Measurements from ENCODE around the gene FOXQ1.

FOXQ1 gene

DNA sequence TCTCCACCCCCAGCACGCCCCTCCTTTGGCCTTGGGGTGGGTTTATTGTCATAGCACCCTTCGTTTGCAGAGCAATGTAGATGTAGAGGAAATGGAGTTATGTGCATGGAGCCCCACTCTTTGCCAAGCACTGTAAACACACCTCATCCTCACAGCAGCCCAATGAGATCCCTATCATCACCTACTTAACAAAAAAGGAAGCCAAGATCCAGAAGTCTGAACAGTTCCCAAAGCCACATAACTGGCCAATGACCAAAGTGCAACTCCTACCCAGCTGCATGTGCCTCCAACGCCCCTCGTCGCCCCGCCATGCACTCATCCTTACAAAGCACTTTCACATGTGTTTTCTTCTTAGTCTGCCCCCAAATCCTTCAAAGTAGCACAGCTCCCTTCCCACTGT is 21.8 kb upstream of the FOXQ1 start:
- DNase-seq (ENCODE audit: extremely low read depth in 1 of 2, low read depth in 1 of 2) = no peak

- DNase-seq (ENCODE audit: extremely low read depth in 1 of 2, low read depth in 1 of 2) = no peak
Observed at GRCh38 chr6:1290805-1291204, 21.1 kb upstream of the FOXQ1 start.

GRCh38 chr6:1291381-1291780 is 20.5 kb upstream of the FOXQ1 start:
- DNase-seq (ENCODE audit: extremely low read depth in 1 of 2, low read depth in 1 of 2) = no peak

DNA sequence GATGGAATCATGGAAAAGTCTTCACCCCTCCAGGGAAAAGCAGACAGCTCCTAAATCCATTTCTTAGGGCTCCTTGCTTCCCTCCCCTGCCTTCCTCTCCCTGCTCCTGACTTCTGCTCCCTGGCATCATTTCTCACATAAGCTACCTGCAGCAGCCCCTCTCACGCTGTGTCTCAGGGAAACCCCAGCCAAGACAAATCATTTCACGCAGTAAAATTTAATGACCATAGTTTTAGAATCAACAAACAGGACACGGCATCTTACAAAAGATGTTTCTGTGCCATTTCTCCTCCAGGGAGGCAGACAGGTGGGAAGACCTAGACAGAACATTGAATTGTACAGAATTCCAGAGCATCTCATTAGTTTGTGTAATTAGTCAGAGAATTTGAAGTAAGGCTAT is 16.5 kb upstream of the FOXQ1 start:
- DNase-seq (ENCODE audit: extremely low read depth in 1 of 2, low read depth in 1 of 2) = no peak

GRCh38 chr6:1296079-1296478 is 15.8 kb upstream of the FOXQ1 start:
- no peak for DNase-seq (ENCODE audit: extremely low read depth in 1 of 2, low read depth in 1 of 2)

DNA sequence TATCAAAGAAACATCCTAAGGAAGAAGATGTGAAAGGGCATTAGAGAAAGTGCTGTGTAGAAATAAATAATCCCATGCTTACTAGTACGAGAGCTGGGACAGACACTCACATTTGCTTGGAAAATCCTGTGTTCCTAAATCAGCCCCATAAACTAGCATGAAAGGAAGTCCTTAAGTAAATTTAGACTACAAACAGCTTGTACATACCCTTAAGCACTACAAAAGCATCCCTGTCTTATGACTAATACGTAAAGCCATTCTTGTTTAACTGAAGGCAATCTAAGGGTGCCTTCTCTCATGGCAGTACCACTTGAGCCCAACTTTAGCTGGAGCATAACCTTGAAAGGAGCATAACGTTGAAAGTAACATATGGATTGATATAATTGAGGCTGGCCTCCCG is 15.4 kb upstream of the FOXQ1 start:
- DNase-seq (ENCODE audit: extremely low read depth in 1 of 2, low read depth in 1 of 2) = no peak

- DNase-seq (ENCODE audit: extremely low read depth in 1 of 2, low read depth in 1 of 2) = no peak
Observed at GRCh38 chr6:1297746-1298145, 14.2 kb upstream of the FOXQ1 start.

DNA sequence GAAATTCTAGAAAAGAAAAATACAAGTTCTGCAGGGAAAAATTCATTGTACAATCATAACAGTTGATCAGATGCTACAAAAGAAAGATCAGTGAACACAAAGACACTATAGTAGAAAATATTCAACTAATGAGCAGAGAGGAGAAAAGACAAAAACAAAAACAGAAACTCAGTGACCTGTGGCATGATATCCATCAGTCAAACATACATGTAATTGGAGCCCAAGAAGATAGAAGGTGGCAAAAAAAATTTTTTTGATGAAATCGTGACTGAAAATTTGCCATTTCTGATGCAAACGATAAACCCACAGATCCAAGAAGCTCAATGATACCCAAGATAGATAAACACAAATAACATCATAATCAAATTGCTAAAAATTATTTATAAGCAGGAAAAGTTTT is 13.1 kb upstream of the FOXQ1 start:
- DNase-seq (ENCODE audit: extremely low read depth in 1 of 2, low read depth in 1 of 2) = no peak

GRCh38 chr6:1306133-1306532 is 5.8 kb upstream of the FOXQ1 start:
- no peak for DNase-seq (ENCODE audit: extremely low read depth in 1 of 2, low read depth in 1 of 2)

DNA sequence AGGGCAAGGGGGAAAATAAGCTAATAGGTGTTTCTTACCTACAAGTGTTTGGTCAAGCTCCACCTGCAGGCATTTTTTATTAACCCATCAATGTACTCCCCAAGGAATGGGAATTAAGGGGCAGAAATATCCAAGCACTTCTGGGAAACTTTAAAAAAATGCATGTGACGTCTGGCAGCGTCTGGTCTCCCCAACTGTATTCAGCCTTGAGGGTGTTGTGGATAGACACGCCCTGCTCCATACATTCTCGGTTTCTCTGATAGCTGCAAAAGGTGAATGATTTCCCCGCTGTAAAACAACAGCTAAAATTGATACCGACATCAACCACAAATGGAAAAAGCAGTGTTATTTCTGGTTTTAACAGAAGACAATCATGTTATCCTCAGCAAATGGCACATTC is 2.5 kb upstream of the FOXQ1 start:
- DNase-seq (ENCODE audit: extremely low read depth in 1 of 2, low read depth in 1 of 2) = no peak

DNA sequence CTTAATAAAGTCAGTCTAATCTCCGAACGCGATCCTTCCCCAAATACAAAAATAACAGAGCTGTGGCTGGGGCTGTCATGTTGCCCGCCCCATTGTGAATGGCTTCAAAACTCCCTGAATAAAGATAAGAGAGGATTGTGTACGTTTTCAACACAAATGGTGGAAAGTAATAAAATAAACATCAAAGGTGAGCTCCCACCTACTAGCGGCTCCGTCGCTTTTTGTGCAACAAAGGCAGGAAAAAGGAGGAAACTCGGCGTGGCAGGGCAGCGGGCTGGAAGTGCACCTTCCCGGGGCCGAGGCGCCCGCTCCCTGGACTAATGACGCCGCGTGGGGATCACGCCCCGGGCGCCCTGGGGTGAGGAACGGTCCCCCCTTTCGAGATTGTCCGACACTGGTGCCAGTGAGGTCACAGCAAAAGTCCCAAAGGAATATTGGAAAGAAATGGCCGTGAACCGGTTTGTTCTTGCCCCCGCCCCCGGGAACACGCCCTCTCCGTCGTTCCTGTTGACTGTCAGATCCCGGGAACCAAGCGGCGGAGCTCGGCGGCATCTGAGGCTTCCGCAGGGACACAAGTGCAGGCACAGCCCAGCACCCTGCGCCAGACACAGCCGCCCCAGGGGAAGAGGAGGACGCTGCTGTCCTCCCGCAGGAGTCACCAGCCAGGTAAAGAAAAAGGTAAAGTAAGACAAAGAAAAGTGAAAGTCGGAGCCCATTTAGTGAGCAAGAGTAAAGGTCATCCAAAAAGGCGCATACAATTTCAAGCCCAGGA is 1.1 kb upstream of the FOXQ1 start:
- DNase-seq (ENCODE audit: extremely low read depth in 1 of 2, low read depth in 1 of 2) = no peak

GRCh38 chr6:1312203-1312472 is 240 bp downstream of the FOXQ1 start:
- DNase-seq (ENCODE audit: extremely low read depth in 1 of 2, low read depth in 1 of 2) = no peak

GRCh38 chr6:1312473-1313367 is 822 bp downstream of the FOXQ1 start:
- no peak for DNase-seq (ENCODE audit: extremely low read depth in 1 of 2, low read depth in 1 of 2)

DNA sequence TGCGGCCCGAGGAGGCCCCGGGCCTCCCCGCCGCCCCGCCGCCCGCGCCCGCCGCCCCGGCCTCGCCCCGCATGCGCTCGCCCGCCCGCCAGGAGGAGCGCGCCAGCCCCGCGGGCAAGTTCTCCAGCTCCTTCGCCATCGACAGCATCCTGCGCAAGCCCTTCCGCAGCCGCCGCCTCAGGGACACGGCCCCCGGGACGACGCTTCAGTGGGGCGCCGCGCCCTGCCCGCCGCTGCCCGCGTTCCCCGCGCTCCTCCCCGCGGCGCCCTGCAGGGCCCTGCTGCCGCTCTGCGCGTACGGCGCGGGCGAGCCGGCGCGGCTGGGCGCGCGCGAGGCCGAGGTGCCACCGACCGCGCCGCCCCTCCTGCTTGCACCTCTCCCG is 1.5 kb downstream of the FOXQ1 start:
- DNase-seq (ENCODE audit: extremely low read depth in 1 of 2, low read depth in 1 of 2) = no peak

- no peak for DNase-seq (ENCODE audit: extremely low read depth in 1 of 2, low read depth in 1 of 2)
Observed at GRCh38 chr6:1313767-1314503, 2.0 kb downstream of the FOXQ1 start.

DNA sequence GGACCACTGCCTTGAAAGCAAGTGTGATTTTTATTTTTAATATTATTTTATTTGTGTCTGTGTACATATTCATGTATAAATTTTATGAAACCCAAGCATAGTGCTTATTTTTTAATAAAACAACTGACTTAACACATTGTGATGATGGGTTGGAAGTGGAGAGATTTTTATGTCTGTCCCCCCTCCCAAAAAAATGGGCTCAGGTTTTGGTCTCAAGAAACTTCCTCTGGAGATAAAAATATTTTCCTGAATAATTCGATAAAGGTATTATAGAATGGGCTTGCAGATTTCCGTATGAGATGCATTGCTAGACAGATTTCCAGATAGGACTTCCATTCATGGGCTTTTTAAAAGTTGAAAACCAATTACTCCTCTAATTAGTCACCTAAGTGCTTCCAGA is 2.7 kb downstream of the FOXQ1 start:
- DNase-seq (ENCODE audit: extremely low read depth in 1 of 2, low read depth in 1 of 2) = no peak

GRCh38 chr6:1315201-1315559 is 3.3 kb downstream of the FOXQ1 start:
- no peak for DNase-seq (ENCODE audit: extremely low read depth in 1 of 2, low read depth in 1 of 2)

GRCh38 chr6:1315560-1316386 is 3.9 kb downstream of the FOXQ1 start:
- no peak for DNase-seq (ENCODE audit: extremely low read depth in 1 of 2, low read depth in 1 of 2)

DNA sequence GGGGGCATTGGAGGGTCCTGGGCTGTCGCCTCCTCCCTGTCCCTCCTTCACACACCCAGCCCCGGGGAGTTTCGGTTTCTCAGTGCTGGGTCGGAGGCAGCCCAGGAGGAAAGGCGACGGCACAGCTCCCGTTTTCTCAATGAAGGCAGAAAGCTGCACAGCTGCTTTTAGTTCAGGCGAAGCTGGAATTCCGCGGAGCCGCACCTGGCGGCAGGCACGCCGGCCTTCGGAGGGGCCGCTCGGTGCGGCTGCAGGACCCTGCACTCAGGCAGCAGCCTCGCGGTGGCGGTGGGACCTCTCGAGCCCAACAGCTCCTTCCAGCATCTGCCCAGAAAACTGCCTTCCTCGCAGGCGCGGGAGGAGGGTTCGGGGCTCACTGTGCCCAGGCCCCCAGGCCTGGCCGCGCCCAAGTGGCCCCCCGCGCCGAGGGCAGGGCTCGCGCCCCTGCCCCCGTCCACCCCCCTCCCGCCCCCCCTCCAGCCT is 4.6 kb downstream of the FOXQ1 start:
- no peak for DNase-seq (ENCODE audit: extremely low read depth in 1 of 2, low read depth in 1 of 2)

GRCh38 chr6:1317302-1317815 is 5.5 kb downstream of the FOXQ1 start:
- DNase-seq (ENCODE audit: extremely low read depth in 1 of 2, low read depth in 1 of 2) = no peak

DNA sequence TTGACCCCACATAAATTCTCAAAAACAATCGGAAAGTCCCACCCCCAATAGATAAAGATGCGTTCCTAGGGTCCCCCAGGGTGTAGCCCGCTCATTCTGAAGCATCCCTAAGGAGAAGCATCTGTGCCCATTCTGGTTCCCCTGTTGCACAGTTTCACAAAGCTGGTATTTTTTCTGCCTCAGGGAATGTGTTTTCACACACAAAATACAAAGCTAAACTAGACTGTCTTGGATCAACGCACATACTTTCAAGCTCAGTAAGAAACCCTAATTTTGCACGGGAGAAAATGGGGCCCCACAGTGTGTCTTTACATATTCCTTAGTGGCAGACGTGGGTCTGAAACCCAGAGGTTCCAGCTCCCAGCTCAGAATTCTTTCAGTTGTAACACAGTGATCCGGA is 6.1 kb downstream of the FOXQ1 start:
- DNase-seq (ENCODE audit: extremely low read depth in 1 of 2, low read depth in 1 of 2) = no peak

Measured in activated CD8-positive, alpha-beta memory T cell treated with anti-CD3 and anti-CD28 coated beads for 1 hour (primary cell).